NAMALWA (cell line): ENCODE measurements around the gene GPX3.

Source experiments
- DNase-seq: peaks from one replicate; pipeline ENCODE4 v3.0.0-alpha.2; 2015; ENCODE audit warnings: low spot score

Gene GPX3, protein sequence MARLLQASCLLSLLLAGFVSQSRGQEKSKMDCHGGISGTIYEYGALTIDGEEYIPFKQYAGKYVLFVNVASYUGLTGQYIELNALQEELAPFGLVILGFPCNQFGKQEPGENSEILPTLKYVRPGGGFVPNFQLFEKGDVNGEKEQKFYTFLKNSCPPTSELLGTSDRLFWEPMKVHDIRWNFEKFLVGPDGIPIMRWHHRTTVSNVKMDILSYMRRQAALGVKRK

DNA sequence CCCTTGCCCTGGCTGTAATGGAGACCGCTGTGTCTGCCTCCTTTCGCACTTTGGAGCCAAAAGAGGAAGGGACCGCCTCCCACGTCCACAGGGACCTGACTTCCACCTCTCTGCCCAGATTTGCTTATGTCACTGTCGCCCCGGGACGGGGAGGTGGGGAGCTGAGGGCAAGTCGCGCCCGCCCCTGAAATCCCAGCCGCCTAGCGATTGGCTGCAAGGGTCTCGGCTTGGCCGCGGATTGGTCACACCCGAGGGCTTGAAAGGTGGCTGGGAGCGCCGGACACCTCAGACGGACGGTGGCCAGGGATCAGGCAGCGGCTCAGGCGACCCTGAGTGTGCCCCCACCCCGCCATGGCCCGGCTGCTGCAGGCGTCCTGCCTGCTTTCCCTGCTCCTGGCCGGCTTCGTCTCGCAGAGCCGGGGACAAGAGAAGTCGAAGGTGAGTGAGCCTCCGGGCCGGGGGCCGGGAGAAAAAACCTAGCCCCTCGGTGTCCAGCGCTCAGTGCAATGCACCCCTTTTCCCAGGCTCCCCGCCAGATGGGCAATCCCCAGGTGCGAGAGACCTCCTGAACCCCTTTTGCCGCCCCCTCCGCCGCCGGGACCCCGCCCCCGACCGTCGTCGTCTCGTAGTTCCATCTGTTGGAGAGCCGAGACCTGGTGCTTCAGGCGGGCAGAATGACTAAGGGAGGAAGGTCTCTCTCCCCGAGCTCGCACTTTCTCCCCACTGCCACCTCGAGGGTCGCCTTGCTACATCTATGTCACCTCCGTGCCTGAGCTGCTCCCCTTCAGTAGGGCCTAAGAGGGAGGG is at the start of gene GPX3:
Gene GPX3 (plus strand): TSS at position 288 of the 807 bp plus-strand sequence. CDS start 64 bp downstream, at position 352.
- DNase-seq: no peak

DNA sequence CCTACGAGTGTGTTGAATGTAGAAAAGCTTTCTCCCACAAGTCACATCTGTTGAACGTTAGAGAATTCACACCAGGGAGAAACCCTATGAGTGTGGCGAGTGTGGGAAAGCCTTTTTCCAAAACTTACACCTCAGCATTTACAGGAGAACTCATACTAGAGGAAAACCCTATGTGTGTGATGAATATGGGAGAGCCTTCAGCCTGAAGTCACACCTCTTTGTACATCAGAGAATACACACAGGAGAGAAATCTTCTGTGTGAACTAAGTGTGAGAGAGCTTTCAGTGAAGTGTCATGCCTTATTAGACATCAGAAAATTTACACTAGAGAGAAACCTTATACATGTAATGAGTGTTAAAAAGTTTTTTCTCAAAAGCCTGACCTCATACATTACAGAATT is 41.8 kb upstream of the GPX3 start:
- no peak for DNase-seq

DNA sequence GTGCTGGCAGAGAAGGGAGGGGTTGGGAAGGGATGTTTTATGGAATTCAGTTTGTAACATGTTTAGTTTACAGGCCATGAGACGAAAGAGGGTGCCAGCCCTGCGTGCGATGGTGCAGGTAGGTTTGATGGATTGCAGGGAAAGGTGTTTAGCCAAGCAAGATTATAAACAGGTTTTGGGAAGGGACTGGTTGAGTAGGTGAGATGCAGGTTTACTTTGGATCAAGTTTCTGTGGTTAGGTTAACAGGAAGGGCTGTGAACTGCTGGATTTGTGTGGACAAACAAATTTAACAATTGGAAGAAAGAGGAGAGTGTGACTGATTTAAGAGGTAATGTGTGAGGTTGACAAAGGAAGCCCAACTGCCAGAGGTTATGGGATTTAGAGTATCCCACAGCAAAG is 32.6 kb upstream of the GPX3 start:
- no peak for DNase-seq

DNA sequence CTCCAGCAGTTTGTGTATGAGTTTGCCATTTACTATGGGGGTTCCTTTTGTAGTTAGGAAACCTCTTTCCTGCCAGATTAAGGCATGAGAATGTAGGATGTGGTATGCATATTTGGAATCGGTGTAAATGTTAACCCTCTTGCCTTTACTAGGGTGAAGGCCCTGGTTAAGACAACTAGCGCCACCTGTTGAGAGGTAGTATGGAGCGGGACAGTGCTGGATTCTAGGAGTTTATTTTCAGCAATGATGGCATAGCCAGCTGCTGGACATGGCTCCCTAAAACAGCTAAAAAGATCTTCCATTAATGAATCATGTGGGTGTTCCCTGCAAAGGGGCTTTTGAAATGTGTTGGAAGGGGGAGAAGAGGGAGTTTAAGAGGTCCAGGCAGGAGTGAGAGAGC is 30.7 kb upstream of the GPX3 start:
- peak; percentile 38 for DNase-seq

DNA sequence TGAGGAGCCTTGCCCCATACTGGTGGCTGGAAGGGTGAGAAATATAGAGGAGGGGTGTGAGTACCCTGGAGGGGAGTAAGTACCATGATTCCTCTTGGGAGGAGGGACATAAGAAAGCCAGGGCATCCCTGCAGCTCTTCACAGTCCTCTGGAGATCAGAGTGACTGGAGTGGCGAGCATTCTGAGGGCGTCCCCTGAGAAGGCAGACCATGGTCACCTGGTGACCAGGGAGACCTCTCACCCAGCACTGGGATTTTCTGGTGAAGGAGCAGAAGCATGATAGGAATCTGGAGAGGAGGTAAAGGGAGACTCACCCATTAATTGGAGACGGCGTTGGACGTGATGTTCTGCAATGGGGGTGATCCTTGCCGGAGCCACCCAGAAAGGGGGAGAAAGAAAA is 27.7 kb upstream of the GPX3 start:
- DNase-seq: no peak

DNA sequence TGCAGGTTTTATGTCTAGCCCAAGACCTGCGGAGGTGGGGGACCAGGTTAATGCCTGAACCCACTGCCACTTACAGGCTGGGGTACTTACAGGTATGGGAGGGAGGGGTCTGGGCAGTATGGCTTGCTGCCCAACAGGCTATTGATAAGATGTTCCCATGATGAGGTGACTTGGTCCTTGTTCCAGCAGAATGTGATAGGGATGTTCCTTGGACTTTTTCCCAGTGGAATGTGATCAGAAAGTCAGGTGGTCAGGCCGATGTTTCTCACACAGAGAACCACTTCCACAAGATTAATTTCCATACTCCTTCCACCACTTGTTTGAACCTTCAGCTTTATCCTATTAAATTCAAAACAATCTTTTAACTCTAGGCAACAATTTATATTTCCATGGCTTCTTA is 27.0 kb upstream of the GPX3 start:
- DNase-seq: no peak

DNA sequence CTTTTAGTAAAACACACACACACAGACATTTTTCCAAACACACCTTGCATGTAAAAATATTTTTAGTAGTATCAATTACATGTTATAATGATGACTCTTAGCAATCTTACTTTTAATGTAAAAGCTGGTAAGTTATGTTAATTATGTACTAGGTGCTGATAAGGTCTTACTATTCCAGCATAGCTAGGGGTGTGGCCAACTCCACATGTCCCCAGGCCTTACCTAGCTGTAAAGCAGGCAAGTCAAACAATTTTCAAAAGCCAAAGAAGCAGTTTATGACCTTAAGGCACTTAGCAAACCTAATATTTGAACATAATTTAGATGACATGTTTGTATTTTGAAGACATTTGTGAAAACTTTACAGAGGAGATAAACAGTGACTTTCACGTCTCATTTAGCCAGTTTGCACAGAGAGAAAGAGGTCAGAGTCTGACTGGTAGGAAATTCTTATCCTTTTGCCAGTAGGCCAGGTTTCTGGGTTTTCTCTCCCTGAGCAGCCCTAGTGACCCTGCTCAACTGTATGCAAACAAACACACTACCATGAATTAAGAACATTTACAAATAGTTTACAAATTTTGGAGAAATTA is 26.5 kb upstream of the GPX3 start:
- DNase-seq: no peak

DNA sequence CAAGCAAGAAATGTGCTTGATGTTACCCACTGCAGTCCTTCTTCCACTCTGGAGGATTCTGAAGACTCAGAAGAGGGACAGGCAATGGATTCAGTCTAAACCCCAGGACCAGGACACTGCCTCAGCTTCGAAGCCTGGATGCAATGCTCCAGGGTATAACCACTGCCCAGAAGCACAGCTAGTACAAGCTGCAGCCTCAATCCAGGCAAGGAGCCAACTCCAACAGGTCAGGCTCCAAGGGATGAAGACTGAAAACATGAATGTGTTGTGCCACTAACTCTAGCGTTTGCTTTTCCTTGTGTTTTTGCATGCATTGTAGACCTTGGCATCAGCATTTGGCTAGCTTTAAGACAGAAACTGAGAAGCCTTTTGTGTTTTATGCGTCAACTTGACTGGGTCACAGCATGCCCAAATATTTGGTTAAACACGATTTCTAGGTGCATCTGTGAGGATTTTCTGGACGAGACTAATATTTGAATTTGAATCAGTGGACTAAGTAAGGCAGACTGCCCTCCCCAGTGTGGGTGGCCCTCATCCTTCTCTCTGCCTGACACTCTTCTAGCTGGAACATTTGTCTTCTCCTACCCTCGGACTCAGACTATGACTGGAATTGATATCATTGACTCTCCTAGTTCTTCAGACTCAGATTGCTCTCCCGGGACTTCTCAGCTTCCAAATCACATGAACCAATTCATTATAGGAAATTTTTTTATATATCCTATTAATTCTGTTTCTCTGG is 20.5 kb upstream of the GPX3 start:
- no peak for DNase-seq

DNA sequence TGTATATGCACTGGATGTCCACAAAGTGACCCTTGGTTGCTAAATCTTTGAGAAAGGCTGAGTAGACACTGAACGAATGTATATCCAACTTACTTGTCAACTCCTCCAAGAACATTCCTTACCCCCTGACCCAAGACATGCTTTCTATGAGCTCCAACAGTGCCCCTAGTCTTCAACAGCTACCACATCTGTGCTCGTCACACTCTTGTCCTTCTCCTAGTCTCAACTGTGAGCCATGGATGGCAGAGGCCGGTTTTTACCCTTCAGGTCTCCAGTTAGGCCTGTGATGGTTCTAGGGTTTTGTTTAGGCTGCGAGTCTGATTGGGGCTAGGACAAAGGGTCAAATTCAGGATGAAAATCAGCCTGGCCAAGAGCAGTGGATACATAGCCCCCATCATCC is 19.0 kb upstream of the GPX3 start:
- DNase-seq: no peak

DNA sequence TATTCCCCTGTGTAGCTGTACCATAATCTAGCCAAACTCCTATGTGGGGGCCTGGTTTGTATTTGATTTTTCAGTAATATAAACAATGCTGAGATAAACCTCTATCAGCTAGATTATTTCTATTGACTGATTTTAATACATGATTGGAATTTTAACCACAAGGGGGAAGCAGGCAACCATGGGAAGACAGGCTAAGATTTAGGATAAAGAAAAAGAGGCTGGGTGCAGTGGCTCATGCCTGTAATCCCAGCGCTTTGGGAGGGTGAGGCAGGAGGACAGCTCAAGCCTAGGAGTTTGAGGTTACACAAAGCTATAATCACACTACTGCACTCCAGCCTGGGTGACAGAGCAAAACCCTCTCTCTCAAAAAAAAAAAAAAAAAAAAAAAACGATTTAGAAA is 18.1 kb upstream of the GPX3 start:
- no peak for DNase-seq

DNA sequence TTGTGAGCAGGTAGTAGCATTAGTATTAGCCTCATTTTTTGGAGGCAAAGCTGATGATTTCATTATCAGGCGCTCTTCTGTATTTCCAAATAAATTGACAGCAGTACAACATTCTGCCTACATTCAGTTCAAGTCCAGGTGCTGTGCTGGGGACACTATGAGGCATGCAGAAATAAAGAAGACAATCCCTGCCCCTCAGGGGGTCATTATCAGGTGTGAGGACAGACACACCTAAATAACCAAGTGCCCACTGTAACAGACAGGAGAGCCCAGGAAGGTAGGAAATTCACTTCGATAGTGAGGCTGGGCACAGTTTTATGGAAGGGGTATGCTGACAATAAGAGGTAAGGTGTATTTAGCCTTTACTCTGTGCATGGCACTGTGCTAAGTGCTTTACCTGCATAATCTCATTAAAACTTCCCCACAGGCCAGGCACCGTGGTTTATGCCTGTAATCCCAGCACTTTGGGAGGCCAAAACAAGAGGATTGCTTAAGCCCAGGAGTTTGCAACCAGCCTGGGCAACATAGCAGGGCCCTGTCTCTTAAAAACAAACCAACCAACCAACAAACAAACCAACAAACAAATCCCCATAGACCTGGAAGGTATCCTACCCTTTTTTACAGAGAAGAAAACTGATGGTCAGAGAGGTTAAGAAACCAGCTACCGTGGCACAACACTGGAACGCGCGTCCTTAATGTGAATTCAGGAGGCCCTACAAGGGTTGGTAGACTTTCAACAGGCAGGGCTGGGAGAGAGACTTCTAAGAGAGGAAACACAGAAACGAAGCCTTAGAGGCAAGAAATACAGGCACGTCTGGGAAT is 17.5 kb upstream of the GPX3 start:
- no peak for DNase-seq

DNA sequence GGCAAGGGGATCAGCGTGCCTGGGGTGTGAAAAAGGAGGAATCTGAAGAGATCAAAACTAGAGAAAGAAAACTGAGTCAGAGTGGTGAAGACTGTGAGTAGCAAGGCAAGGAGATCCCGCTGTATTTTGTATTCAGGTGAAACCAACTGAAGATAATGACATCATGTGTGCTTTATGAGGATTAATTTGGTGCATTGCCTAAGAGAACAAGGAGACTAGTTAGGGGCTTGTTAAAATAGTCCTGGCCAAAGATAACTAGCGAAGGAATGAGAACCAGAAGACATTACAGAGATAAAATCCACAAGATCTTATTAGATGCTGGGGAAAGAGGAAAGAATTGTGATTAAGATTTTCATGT is 16.9 kb upstream of the GPX3 start:
- DNase-seq: no peak

DNA sequence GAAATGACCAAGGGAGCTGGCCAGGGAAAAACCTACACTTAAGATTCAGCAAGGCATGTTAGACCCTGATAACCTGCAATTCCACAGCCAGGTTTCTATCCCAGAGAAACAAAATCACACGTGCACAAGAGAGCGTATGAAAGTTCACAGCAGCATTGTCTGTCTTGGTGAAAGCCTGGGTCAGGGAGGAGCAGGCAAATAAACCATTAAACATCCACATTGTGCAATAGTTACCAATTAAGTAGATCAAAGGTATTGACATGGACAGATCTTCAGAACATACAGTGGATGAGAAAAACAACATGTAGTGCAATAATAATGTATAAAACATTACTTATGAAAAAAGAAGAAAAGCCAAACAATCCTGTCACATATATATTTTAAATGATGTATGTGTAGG is 15.9 kb upstream of the GPX3 start:
- no peak for DNase-seq

DNA sequence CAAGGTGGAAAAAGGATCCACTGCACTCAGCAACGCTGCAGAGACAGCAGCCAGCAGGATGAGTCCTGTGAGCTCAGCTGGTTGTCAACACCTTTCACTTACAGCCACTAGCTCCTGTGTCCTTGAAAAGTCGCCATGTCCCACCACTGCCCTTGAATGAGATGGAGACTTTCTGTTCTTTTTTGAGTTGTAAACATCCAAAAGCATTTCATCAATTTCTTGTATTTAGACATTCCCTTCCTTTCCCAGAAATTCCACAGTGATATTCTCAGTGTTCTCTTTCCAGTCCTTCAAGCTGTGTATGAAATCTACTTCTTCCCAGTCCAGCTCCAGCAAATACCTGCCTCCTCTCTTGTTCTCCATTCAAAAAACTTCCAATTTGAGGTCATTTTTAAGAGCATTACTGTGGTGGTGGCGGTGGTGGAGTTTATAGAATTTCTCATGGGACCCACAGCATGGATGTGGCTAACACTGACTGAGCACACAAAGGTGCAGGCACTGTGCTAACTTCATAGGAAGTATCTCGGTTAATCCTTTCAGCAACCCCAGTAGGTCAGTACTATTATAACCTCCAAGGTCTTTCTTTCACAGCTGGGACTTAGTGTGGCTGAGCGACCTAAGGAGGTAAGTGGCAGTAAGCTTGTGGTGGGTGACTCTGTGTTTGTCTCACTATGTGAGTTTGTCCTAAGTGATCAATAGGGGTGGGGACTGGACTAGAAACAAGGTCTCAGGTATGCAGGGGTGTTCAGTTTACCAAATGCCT is 15.0 kb upstream of the GPX3 start:
- no peak for DNase-seq

DNA sequence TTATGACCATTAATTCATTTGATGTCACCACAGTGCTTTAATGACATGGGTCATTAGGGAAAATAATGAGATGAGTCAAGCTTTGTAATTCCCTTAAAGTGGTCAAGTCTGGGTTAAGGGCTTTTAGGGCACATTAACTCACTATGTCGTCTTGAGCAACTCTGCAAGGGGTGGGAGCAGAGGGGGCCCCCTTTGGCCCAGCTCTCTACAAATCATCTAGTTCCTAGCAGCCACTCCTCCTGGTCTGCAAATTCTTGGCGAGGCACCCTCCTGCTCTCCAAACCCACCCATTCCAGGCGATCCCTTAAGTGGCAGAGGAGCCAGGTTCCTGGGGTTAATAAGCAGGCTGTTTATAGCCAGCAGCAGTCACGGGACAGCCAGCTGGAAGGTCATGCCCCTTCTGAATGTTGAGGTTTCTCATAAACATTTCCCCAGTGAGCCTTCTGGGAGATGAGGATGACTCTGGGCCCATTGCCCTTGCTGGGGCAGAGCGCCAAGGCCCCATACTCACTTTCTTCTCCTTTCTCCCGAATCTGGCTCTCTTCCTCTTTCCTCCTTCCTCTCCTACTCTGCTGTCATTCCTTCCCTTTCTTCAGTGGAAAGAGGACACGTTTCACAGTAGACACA is 14.3 kb upstream of the GPX3 start:
- DNase-seq: no peak

DNA sequence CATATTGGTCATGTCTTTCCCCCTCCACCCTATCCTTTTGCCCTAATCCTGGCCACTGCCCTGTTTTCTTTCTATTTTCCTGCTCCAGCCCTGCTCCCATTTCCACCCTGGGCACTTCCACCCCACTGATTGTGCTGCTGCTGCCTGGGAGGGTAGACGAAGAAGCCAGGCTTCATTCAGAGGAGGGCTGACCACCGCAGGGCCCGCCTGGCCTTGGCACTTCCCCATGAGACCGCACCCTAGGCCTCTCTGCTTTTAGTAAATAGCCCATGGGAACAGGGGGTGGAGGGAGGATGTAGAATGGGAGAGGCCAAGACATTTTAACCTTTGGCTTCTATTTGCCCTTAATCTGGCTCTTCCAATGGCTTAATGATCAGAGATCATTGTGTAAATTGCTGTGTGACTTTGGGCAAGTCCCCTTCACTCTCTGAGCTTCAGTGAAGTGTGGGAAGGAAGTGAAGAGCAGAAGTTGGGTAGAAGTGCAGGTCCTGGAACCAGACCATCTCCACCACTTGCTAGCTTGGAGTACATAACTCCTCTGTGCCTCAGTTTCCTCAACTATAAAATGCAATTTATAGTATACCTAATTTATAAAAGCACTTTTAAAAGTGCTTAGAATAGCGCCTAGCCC is 13.6 kb upstream of the GPX3 start:
- no peak for DNase-seq

DNA sequence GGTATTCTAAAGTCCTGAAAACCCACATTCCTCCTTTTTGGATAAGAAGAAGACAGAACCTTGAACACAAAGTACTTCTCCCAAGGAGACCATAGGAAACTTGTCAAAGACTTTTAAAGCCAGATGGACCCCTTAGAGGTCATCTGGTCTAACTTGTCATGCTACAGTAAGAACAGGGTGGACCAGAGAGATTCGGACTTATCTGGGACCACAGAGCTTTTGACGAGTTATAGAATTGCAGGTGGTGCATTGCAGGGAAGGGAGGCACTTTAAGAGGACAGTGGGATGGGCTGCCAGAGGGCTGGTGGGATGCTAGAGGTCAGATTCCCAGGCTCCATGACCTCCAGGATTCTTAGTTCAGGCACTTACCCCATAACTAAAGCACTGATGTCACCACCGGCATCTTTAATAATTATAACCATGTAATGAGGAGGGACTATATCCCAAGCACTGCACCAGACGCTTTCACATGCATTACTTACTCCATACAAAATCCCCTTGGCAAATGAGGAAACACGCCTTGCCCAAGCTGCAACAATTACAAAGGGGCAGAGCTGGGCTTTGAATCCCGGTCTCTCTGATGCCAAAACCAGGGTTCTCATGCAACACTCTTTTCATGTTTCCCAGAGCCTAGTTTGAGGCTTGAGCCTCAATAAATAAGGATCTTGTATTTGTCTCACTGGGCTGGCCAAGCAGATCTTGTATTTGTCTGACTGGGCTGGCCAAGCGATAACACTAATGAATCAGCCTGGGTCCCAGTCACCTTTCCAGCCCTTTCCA is 12.8 kb upstream of the GPX3 start:
- no peak for DNase-seq

DNA sequence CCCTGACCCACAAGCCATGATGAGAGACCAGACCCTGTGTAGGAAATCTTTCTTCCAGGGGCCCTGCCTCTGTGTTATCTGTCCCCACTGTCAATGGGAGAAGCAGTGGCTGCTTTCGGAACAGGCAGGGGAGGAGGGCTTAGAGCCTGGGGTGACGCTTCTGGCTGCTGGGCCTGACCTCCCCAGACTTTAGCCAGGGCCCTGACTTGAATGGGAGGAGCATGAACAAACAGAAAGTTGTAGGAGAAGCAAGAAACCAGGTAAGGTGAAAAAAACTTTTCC is 12.2 kb upstream of the GPX3 start:
- DNase-seq: no peak

DNA sequence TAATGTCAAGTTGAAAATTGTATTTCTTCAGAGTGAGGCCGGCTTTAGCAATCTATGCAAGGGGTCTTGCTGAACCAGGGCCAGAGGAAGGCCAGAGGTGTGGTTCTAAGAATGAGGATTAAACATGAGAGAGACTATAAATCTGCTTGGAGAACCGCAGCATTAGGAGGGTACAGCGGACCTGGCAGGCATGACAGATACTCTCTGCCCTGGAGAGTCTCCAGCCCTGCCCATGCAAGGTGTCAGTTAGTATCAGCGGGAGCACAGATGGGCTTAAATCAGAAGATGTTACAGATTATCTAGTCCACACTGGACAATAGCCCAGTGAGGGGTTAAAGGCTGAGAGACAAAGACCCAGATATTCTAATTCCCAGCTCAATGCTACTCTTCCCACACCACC is 11.5 kb upstream of the GPX3 start:
- DNase-seq: no peak

DNA sequence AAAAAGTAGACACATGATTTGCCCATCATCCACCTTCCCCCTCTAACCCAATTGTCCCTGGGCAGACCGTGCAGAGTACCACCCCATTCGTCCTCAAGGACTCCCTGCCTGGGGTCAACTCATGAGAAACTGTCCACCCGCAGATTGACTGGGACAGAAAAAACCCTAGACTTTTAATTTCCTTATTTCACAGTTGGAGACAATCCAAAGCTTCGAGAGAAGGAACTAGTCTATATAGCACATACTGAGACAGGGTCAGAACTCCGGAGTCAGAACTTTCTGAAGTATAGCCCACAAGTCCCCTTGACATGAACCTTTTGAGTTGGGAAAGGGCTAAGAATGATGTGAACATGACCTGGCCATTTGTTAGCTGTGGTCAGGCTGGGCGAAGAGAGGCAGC is 7.5 kb upstream of the GPX3 start:
- no peak for DNase-seq
